ENCODE data around the gene TRAF1.

The TRAF1 gene

DNA sequence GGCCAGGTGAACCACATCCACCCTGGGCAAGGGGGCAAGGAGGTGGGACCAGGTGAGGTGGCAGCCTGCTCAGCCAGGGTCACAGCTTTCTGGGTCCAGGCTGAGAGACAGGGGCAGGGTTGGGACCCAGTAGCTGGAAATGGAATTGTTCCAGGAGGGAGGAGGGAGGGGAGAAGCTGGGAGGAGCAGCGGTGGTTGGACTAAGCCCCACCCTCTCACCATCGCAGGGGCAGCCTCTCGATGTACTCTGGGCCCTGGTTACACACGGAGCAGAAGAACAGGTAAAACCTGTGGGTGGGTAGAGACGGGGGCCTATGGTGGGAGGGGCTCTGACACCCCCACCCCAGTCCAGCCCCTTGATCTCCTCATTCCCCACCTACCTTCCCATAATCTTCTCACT lies 60.8 kb downstream of the TRAF1 start:
- peaks cover 67% of the 10 kb centered on the region; the same call in 1 of the 2 replicates for H3K36me3 ChIP-seq (ENCODE audit: insufficient read depth, low read length)
- H3K27ac ChIP-seq (ENCODE audit: low read depth, low read length, poor library complexity, severe bottlenecking) = no peak overlapping the region

DNA sequence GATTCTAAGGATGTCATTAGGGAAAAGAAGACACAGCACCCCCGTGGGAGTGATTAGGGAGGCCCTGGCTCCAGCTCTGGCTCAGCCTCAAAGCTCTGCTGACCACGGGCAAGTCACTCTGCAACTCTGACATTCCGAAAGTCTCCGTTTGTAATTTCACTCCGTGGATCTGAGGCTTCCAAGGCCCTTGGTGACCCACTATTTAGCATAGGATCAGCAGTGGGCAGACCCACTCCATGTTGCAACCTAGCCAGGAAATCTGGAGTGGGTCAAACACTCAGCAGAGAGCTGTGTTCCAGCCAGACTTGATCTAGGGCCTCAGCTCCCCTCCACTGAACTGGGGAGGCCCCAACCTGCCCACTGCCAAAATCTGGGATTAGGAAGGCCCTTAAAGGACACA lies 61.4 kb downstream of the TRAF1 start:
- no peak overlapping the region for H2AFZ ChIP-seq (ENCODE audit: low read length)
- TF ChIP-seq, protein P1, sequence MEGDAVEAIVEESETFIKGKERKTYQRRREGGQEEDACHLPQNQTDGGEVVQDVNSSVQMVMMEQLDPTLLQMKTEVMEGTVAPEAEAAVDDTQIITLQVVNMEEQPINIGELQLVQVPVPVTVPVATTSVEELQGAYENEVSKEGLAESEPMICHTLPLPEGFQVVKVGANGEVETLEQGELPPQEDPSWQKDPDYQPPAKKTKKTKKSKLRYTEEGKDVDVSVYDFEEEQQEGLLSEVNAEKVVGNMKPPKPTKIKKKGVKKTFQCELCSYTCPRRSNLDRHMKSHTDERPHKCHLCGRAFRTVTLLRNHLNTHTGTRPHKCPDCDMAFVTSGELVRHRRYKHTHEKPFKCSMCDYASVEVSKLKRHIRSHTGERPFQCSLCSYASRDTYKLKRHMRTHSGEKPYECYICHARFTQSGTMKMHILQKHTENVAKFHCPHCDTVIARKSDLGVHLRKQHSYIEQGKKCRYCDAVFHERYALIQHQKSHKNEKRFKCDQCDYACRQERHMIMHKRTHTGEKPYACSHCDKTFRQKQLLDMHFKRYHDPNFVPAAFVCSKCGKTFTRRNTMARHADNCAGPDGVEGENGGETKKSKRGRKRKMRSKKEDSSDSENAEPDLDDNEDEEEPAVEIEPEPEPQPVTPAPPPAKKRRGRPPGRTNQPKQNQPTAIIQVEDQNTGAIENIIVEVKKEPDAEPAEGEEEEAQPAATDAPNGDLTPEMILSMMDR (IDR thresholded peaks at IDR 0.05; ENCODE audit: low read length) = no peak
- no peak for TF ChIP-seq EZH2 (IDR thresholded peaks at IDR 0.05; ENCODE audit: borderline replicate concordance, low read length)
- no peaks in the 10 kb centered on the region for H3K9me3 ChIP-seq (ENCODE audit: low read length)
- no peaks in the 10 kb centered on the region for H3F3A ChIP-seq (ENCODE audit: insufficient read depth, low read length)
- H3K4me1 ChIP-seq (ENCODE audit: insufficient read depth, low read length, severe bottlenecking) = peaks cover 18% of the 10 kb centered on the region
- no peak overlapping the region for H3K4me3 ChIP-seq (ENCODE audit: low read depth, low read length, poor library complexity, severe bottlenecking)
- no peak overlapping the region for H3K9ac ChIP-seq (ENCODE audit: low read length)
- H3K9me2 ChIP-seq (ENCODE audit: low read depth, low read length) = no peaks in the 10 kb centered on the region
- H3K79me2 ChIP-seq (ENCODE audit: insufficient read depth, low read length) = no peaks in the 10 kb centered on the region
- H3K36me3 ChIP-seq (ENCODE audit: insufficient read depth, low read length) = peaks cover 67% of the 10 kb centered on the region; the same call in 1 of the 2 replicates
- no peaks in the 10 kb centered on the region for H4K20me1 ChIP-seq (ENCODE audit: insufficient read depth, low read length)
- H3K27me3 ChIP-seq (ENCODE audit: insufficient read depth, low read length) = no peaks in the 10 kb centered on the region
- no peak overlapping the region for H3K27ac ChIP-seq (ENCODE audit: low read depth, low read length, poor library complexity, severe bottlenecking)
- no peak overlapping the region for H3K4me2 ChIP-seq (ENCODE audit: low read length)

More for the DNA sequence above, 60.8 kb downstream of the TRAF1 start:
- Histone ChIP-seq H3K79me2 (ENCODE audit: insufficient read depth, low read length) (no peaks in the 10 kb centered on the region), H3K4me3 (ENCODE audit: low read depth, low read length, poor library complexity, severe bottlenecking) (no peak overlapping the region), H3K4me2 (ENCODE audit: low read length) (no peak overlapping the region), H4K20me1 (ENCODE audit: insufficient read depth, low read length) (no peaks in the 10 kb centered on the region), H3K27me3 (ENCODE audit: insufficient read depth, low read length) (no peaks in the 10 kb centered on the region), H3K9me2 (ENCODE audit: low read depth, low read length) (no peaks in the 10 kb centered on the region), H2AFZ (ENCODE audit: low read length) (no peak overlapping the region), H3K4me1 (ENCODE audit: insufficient read depth, low read length, severe bottlenecking) (peaks cover 21% of the 10 kb centered on the region), H3K9me3 (ENCODE audit: low read length) (no peaks in the 10 kb centered on the region), H3F3A (ENCODE audit: insufficient read depth, low read length) (no peaks in the 10 kb centered on the region), H3K9ac (ENCODE audit: low read length) (no peak overlapping the region)
- no peak for TF ChIP-seq EZH2 (IDR thresholded peaks at IDR 0.05; ENCODE audit: borderline replicate concordance, low read length)
- TF ChIP-seq, protein P1 (IDR thresholded peaks at IDR 0.05; ENCODE audit: low read length) = no peak

- H3F3A ChIP-seq (ENCODE audit: insufficient read depth, low read length) = no peaks in the 10 kb centered on the region
- H3K4me3 ChIP-seq (ENCODE audit: low read depth, low read length, poor library complexity, severe bottlenecking) = no peak overlapping the region
- no peaks in the 10 kb centered on the region for H3K9me2 ChIP-seq (ENCODE audit: low read depth, low read length)
- H3K4me1 ChIP-seq (ENCODE audit: insufficient read depth, low read length, severe bottlenecking) = peaks cover 13% of the 10 kb centered on the region
- no peak overlapping the region for H3K4me2 ChIP-seq (ENCODE audit: low read length)
- no peaks in the 10 kb centered on the region for H3K27me3 ChIP-seq (ENCODE audit: insufficient read depth, low read length)
- H3K27ac ChIP-seq (ENCODE audit: low read depth, low read length, poor library complexity, severe bottlenecking) = no peak overlapping the region
- H3K79me2 ChIP-seq (ENCODE audit: insufficient read depth, low read length) = no peaks in the 10 kb centered on the region
- no peaks in the 10 kb centered on the region for H4K20me1 ChIP-seq (ENCODE audit: insufficient read depth, low read length)
- H3K9me3 ChIP-seq (ENCODE audit: low read length) = no peaks in the 10 kb centered on the region
- H2AFZ ChIP-seq (ENCODE audit: low read length) = no peak overlapping the region
- H3K9ac ChIP-seq (ENCODE audit: low read length) = no peak overlapping the region
- TF ChIP-seq EZH2 (IDR thresholded peaks at IDR 0.05; ENCODE audit: borderline replicate concordance, low read length) = no peak
- TF ChIP-seq, protein P1 (IDR thresholded peaks at IDR 0.05; ENCODE audit: low read length) = no peak
- H3K36me3 ChIP-seq (ENCODE audit: insufficient read depth, low read length) = peaks cover 67% of the 10 kb centered on the region; the same call in 1 of the 2 replicates
These were observed 61.9 kb downstream of the TRAF1 start for GRCh38 chr9:120864719-120865118.

All from OCI-LY1 (cell line).